Umbilical cord (tissue), 2 donors: ENCODE measurements around the gene ADAM33. TPM values are rescaled to one million over a fixed set of nuclear protein-coding genes. Genes with fewer than 3 reads are reported as not detected.

Experiments
- DNase-seq: peaks from one replicate; pipeline ENCODE4 v3.0.0-alpha.2; 2015; ENCODE audit warnings: low spot score
- total RNA-seq: library from RNA; depleted of rRNA; stranded (reverse); fragments of >200 nt; gene quantifications from one replicate; pipeline ENCODE4 v1.2.3, GENCODE V29; 2014; ENCODE audit warnings: low replicate concordance; ENCODE audit not compliant: insufficient read depth

ADAM33 gene
- 71.3 TPM for total RNA-seq

- DNase-seq: peak; percentile 71
Measured at GRCh38 chr20:3681931-3682781, at the start of gene ADAM33. Gene ADAM33, minus strand, starts transcription at chr20:3682010. Its CDS starts 6 bp downstream, at chr20:3682004.

DNA sequence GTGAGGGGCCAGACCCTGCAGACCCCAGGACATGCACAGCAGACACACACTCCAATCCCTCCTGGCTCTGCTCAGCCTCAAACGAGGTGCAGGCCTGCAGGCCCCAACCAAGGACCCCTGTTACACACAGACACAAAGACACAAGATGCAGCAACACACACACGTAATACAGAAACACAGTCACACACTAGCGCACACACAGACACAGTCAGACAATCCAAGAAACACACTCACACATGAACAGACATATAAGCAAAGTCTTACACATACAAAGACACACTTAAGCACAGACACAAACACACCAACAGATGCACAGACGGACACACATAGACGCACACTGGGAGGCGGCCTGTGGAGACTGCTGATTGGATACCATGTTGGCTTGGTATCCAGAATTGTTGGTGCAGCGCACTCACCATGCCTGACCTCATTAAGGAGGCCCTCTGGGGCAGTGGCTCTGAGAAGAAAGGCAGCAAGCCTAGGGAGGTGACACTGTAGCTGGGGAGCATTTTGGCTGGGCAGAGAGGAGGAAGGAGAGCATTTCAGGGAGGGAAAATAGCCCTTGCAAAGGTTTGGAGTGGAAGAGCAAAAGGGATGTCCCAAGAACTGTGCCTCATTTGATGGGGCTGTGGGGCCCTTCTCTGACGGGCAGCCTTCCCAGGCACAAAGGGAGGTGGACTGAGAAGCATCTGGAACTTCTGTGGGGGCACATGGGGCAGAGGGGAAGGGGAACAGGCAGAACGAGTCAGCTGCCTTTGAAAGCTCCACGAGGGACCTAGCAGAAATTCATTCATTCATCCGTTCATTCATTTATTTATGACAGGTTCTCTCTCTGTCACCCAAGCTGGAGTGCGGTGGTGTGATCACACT, 49.2 kb upstream of the ADAM33 start:
- DNase-seq: no peak

- DNase-seq: no peak
Measured at GRCh38 chr20:3729811-3730540, 48.2 kb upstream of the ADAM33 start.

- no peak for DNase-seq
Measured at GRCh38 chr20:3729378-3729777, 47.6 kb upstream of the ADAM33 start.

- DNase-seq: no peak
Measured at GRCh38 chr20:3728876-3729275, 47.1 kb upstream of the ADAM33 start.

- no peak for DNase-seq
Measured at GRCh38 chr20:3728354-3728753, 46.5 kb upstream of the ADAM33 start.

DNA sequence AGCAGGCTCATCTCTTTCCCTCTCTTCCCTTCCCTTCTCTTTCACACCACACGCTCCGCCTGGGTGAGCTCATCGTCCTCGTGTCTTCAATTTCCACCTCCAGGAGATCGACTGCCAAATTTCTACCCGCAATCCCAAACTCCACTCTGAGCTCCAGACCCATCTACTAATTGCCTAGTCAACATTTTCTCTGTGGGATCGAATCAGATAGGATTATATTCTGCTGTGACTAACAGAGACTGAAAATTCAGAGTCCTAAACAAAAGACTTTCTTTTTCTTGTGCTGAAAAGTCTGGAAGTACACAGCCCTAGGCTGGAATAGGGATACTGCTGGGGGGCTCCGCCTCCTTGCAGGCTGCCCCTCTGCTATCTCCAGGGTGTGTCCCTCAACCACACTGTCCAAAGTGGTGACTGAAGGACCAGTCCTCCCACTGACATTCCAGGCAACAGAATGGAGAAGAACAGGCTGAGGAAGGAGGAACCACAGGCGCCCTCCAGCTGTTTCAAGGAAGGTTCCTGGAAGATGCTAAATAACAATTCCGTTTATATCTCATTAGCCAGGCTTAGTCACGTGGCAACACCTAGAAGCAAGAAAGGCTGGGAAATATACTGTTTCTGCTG, 45.7 kb upstream of the ADAM33 start:
- peak; percentile 62 for DNase-seq

- no peak for DNase-seq
Measured at GRCh38 chr20:3724356-3724755, 42.5 kb upstream of the ADAM33 start.

GRCh38 chr20:3723284-3723683, 41.5 kb upstream of the ADAM33 start:
- no peak for DNase-seq

DNA sequence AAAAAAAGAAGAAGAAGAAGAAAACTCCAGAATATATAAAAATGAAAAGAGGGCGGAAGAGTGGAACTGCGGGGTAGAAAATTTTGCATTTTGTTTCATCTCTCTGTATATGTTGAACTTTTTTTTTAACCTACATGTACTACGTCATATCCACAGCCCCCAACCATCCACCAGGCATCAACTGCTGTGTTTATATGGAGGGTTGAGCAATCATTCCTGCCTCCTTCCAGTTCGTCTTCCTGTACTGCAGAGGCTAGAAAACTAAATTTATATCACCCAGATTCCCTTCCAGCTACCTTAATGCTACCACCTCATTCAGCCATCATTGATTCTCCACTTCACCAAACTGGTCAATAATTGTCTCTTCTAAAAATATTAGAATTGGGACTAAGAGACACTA, 40.1 kb upstream of the ADAM33 start:
- no peak for DNase-seq

- DNase-seq: no peak
Measured at GRCh38 chr20:3720626-3721025, 38.8 kb upstream of the ADAM33 start.

- DNase-seq: no peak
Measured at GRCh38 chr20:3720068-3720467, 38.3 kb upstream of the ADAM33 start.

DNA sequence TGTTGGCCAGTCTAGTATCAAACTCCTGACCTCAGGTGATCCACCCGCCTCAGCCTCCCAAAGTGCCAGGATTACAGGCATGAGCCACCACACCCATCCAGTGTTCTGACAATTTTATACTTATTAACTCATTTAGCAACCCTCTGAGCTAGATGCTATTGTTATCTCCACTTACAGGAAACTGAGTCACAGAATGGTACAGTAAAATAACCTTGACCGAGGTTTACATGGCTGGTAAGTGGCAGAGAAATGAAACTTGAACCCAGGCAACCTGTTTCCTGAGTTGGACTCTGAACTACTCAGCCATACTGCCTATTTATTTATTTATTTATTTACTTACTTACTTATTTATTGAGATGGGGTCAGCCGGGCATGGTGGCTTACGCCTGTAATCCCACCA, 37.2 kb upstream of the ADAM33 start:
- no peak for DNase-seq

- peak; percentile 67 for DNase-seq
Measured at GRCh38 chr20:3716195-3716834, 34.5 kb upstream of the ADAM33 start.

DNA sequence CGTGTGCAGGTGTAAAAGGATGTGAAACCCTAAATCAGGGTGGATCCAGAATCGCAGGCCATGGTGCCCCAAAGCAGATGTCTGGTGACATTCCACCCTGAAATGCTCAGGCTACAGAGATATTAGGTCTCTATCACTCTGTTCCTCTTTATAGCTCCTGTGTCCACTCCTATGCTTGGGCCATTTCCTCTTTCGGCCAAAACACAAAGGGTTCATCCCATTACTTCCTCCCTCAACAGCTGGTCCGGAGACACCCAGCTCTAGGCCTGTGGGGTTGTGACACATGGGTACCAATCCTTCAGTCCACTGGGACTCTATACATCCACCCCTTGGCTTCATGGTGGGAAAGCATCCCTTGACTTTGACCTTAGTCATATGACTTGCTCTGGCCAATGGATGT, 32.3 kb upstream of the ADAM33 start:
- DNase-seq: no peak

GRCh38 chr20:3712279-3712873, 30.6 kb upstream of the ADAM33 start, which contains the start of gene SIGLEC1:
Gene SIGLEC1, minus strand, starts transcription at chr20:3712600. Its CDS starts 5,472 bp downstream, at chr20:3707128.
- peak; percentile 58 for DNase-seq

GRCh38 chr20:3711484-3711941, 29.7 kb upstream of the ADAM33 start:
- DNase-seq: no peak

GRCh38 chr20:3710703-3711483, 29.1 kb upstream of the ADAM33 start:
- DNase-seq: peak; percentile 62

DNA sequence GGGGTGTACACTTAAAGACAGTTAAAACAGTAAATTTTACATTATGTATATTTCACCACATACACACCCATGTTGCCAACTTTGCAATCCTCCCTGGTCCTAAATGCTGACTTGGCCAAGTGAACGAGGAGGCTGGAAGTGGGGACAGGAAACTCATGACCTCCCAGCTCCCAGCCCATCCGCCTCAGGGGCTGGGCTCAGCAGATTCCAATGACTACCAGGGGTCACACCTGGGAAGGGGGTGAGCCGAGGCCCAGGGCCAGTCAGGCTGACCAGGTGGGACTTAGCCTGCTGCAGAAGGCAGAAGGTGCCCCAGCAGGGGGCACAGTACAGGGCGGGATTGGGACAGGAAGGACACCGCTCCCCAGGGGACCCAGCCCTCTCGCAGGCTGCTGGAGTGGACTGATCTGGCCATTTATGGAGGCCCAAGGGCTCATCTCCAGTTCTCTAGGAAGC, 28.2 kb upstream of the ADAM33 start:
- no peak for DNase-seq
